Tibial artery (tissue), 4 donors: Measurements from ENCODE around the gene PAQR5.

Experiments
- DNase-seq, 2 donors: peaks; one replicate each; pipeline ENCODE4 v3.0.0-alpha.2; 2019
- H3K27ac ChIP-seq, 2 donors: fragments of 200-600 bp; sonication (generic) in 1 of 2; 1 replicate in 1 of 2; 2 replicates in 1 of 2; pipeline ENCODE4 v1.5.1; 2018 to 2019; ENCODE audit warnings: mild to moderate bottlenecking in 1 of 2
- H3K27me3 ChIP-seq, 2 donors: fragments of 200-600 bp; sonication (generic) in 1 of 2; one replicate each; pipeline versions ENCODE4 v1.5.1 to v1.6.0; 2016 to 2019
- H3K36me3 ChIP-seq, 3 donors: fragments of 200-600 bp; sonication (generic) in 2 of 3; one replicate each; pipeline ENCODE4 v1.5.1; 2016 to 2019; ENCODE audit warnings: mild to moderate bottlenecking in 2 of 3
- H3K4me1 ChIP-seq, 4 donors: fragments of 200-600 bp; sonication (generic) in 2 of 4; 1 replicate in 3 of 4; 2 replicates in 1 of 4; pipeline ENCODE4 v1.5.1; 2016 to 2019
- H3K4me3 ChIP-seq, 2 donors: fragments of 200-600 bp; sonication (generic) in 1 of 2; 1 replicate in 1 of 2; 2 replicates in 1 of 2; pipeline ENCODE4 v1.5.1; 2018 to 2019; ENCODE audit warnings: mild to moderate bottlenecking in 2 of 2
- H3K9me3 ChIP-seq, 3 donors: fragments of 200-600 bp; sonication (generic) in 1 of 3; one replicate each; pipeline ENCODE4 v1.5.1; 2016 to 2019
- CTCF ChIP-seq, 2 experiments: fragments of 200-600 bp in 1 of 2; fragments of 450-650 bp in 1 of 2; IDR thresholded peaks; one replicate each; pipeline ENCODE4 v1.5.1; 2017 to 2019; ENCODE audit warnings: antibody characterized with exemption in 2 of 2, mild to moderate bottlenecking in 1 of 2, moderate library complexity in 1 of 2
- intact Hi-C: fragments of 100-400 bp; cut with DNase I; formaldehyde crosslinking; loops from one replicate; pipeline ENCODE4 v1.15.0; 2023; ENCODE audit warnings: low total_unique reads

Gene PAQR5

GRCh38 chr15:69395991-69396390, 97.3 kb downstream of the PAQR5 start:
- Histone ChIP-seq H3K36me3 (peaks cover 0 to 11% (median 0%) of the 10 kb centered on the region in 3 donors), H3K9me3 (no peaks in the 10 kb centered on the region), H3K4me3 (no peak overlapping the region), H3K4me1 (peaks cover 0 to 10% (median 5%) of the 10 kb centered on the region in 4 donors), H3K27me3 (no peaks in the 10 kb centered on the region), H3K27ac (no peak overlapping the region)
- DNase-seq, result no peak
- no peak for TF ChIP-seq CTCF (IDR thresholded peaks at IDR 0.05)
- intact Hi-C loops, result loop anchor here (2.0 to 10.0 kb wide), 2 partner anchors 241 to 337 kb away; no protein-coding TSS in a partner anchor

- Histone ChIP-seq H3K9me3 (no peaks in the 10 kb centered on the region), H3K4me1 (peaks cover 0 to 14% (median 5%) of the 10 kb centered on the region in 4 donors), H3K4me3 (no peak overlapping the region), H3K36me3 (peaks cover 0 to 11% (median 0%) of the 10 kb centered on the region in 3 donors), H3K27me3 (no peaks in the 10 kb centered on the region), H3K27ac (no peak overlapping the region)
- intact Hi-C loops, result loop anchor here (10.0 kb wide), 1 partner anchor 244 kb away; no protein-coding TSS in a partner anchor
- no peak for TF ChIP-seq CTCF (IDR thresholded peaks at IDR 0.05)
- no peak for DNase-seq
Measured at GRCh38 chr15:69398491-69398891, 99.8 kb downstream of the PAQR5 start.

- DNase-seq, result no peak
- intact Hi-C loops, result no loop called here
- Histone ChIP-seq H3K27me3 (no peaks in the 10 kb centered on the region), H3K4me1 (peaks cover 0 to 11% (median 0%) of the 10 kb centered on the region in 4 donors), H3K36me3 (peaks cover 0 to 11% (median 0%) of the 10 kb centered on the region in 3 donors), H3K27ac (no peak overlapping the region), H3K4me3 (no peak overlapping the region), H3K9me3 (no peaks in the 10 kb centered on the region)
- no peak for TF ChIP-seq CTCF (IDR thresholded peaks at IDR 0.05)
Measured at GRCh38 chr15:69400850-69401249, 102.1 kb downstream of the PAQR5 start.

GRCh38 chr15:69402816-69403215, 104.1 kb downstream of the PAQR5 start:
- TF ChIP-seq CTCF (IDR thresholded peaks at IDR 0.05), result no peak
- no peaks in the 10 kb centered on the region for H3K27me3 ChIP-seq
- no peak for DNase-seq
- H3K9me3 ChIP-seq, result no peaks in the 10 kb centered on the region
- no peaks in the 10 kb centered on the region for H3K36me3 ChIP-seq
- no peak overlapping the region for H3K27ac ChIP-seq
- H3K4me1 ChIP-seq, result peaks cover 0 to 14% (median 0%) of the 10 kb centered on the region in 4 donors
- intact Hi-C loops, result no loop called here
- no peak overlapping the region for H3K4me3 ChIP-seq

GRCh38 chr15:69403594-69403993, 104.9 kb downstream of the PAQR5 start:
- intact Hi-C loops, result no loop called here
- H3K4me1 ChIP-seq, result peaks cover 0 to 22% (median 0%) of the 10 kb centered on the region in 4 donors
- H3K27ac ChIP-seq, result no peak overlapping the region
- TF ChIP-seq CTCF (IDR thresholded peaks at IDR 0.05), result no peak
- H3K4me3 ChIP-seq, result no peak overlapping the region
- no peaks in the 10 kb centered on the region for H3K27me3 ChIP-seq
- no peaks in the 10 kb centered on the region for H3K36me3 ChIP-seq
- no peak for DNase-seq
- H3K9me3 ChIP-seq, result no peaks in the 10 kb centered on the region

GRCh38 chr15:69405110-69405509, 106.4 kb downstream of the PAQR5 start:
- Histone ChIP-seq H3K4me1 (peaks cover 0 to 35% (median 0%) of the 10 kb centered on the region in 4 donors), H3K36me3 (no peaks in the 10 kb centered on the region), H3K27me3 (no peaks in the 10 kb centered on the region), H3K4me3 (no peak overlapping the region), H3K27ac (no peak overlapping the region), H3K9me3 (no peaks in the 10 kb centered on the region)
- DNase-seq, result no peak
- intact Hi-C loops, result no loop called here
- no peak for TF ChIP-seq CTCF (IDR thresholded peaks at IDR 0.05)
